HG03103 (cell line): ENCODE results near the gene CDCA4.
"Not testable (repeated sequence)": the region's sequence is repeated elsewhere in the genome, so short reads cannot be mapped to it uniquely, and the experiment has no call there.

ENCODE experiments used
- ATAC-seq: cut with Tn5 transposase; IDR thresholded peaks from one replicate; pipeline ENCODE4 v1.9.1; 2021; ENCODE audit warnings: low read depth; ENCODE audit not compliant: unreplicated experiment

Gene CDCA4

DNA sequence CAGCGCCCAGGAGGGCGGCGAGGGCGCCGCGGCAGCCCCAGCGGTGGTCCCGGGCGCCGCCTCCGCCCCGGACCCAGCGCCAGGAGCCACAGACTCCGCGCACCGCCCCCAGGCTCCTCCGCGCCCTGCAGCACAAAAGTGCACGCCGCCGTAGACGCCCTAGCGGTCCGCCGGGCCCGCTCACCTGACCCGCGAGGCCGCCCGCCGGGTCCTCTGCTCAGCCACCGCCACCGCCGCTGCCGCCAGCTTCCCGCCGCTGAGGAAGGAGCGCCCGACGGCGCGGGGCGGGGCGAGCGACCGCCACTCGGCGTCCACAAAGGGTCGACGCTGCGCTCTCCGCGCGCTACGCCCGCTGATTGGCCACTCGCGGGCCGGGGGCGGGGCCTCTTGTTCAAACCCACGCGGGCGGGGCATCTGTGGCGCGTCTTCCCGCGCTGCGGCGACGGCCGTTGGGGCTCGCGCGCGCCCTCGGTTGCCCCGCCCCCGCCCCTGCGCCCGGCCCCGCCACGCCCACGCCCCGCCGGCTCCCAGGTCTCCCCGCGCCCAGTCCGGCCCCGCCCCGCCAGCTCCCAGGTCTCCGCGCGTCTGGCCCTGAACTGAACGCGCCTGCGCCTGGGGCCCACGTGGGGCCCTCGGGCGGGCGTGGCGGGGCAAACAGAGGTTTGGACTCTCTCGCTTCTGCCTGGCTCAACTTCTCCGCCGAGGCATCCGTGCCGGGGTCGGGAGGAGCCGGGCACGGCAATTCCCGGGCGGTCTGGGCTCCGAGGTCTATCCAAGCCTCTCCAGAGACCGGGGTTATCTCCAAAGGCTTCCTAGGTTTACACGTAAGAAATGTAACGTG, at the start of gene CDCA4:
Gene CDCA4, minus strand, starts transcription at position 269 of the 841 bp plus-strand sequence. CDS start 9,154 bp downstream, outside the sequence.
- ATAC-seq, result peak; percentile 67

DNA sequence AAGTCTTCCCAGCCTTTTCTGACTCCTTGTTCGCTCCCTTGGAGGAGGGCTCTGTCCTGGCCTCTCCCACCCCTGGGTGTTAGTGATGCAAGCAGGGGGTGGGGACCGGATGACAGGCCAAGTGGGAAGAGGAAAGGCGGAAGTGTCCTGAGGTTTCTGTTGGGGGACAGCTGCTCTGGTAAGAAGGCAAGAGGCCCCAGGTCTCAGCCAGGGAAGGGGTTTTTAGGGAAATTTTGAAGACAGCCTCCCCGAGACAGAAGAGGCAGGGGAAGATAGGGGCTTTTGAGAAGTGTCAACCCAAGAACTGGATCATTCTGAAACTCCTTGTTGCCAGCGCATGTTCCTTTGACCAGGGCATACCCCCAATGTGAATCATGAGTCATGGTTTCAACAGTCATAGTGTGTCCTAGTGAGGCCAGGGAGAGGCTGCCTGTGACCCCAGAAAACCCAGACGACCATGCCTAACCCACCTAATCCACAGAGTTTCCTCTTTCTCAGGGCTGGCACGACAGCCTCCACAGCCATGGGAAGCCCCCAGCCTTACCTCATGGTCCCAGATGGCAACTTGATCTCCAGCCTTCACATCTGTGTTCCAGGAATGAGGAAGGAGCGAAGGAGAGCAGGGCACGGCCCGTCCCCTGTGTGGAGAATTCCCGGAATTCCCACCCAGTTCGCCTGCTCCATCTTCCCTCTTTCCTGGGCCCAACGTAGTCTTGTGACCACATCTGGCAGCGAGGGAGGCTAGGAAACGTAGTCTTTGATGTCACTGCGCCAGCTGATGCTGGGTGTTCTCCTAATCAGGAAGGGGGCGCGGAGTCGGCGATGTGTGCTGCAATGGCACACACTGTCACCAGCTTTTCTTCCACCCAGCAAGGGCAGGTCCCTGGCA, 49.2 kb upstream of the CDCA4 start:
- no peak for ATAC-seq

DNA sequence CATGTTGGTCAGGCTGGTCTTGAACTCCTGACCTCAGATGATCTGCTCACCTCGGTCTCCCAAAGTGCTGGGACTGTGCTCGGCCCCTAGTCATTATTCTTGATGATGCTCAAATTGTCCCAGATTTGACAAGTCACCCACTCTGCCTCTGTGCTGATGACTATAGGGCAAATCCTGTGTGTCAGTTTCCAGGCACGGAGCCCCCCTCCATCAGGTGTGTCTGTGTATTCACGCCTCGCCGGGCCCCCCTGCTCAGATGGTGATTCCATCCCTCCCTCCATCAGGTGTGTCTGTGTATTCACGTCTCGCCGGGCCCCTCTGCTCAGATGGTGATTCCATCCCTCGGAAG, 48.6 kb upstream of the CDCA4 start:
- ATAC-seq, result no peak

DNA sequence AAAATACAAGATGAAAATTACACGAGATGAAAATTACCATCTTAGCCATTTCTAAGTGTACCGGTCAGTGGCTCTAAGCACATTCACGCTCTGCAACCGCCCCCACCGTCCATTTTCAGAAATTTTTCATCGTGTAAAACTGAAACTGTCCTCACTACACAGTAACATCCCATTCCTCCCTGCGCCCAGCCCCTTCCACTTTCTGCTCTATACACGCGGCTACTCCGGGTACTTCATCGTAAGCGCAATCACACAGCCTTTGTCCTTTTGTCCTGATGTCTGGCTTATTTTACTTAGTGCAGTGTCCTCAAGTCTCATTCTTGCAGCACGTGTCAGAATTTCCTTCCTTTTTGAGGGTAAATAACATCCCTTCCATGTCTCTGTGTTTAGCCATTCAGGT, 47.9 kb upstream of the CDCA4 start:
- no peak for ATAC-seq

DNA sequence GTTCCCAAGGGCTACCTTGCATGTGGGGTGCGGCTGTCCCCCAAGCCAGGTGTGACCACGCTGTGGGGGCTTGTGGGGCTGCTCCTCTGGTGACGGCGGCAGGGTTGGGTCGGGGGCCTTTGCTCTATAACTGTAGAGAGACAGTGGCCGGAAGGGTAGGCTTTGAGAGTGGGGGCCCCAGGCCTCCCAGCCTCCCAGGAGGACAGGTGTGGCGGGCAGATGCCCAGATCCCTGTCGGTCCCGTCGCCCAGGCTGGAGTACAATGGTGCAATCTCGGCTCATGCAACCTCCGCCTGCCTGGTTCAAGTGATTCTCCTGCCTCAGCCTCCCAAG, 47.1 kb upstream of the CDCA4 start:
- no peak for ATAC-seq

DNA sequence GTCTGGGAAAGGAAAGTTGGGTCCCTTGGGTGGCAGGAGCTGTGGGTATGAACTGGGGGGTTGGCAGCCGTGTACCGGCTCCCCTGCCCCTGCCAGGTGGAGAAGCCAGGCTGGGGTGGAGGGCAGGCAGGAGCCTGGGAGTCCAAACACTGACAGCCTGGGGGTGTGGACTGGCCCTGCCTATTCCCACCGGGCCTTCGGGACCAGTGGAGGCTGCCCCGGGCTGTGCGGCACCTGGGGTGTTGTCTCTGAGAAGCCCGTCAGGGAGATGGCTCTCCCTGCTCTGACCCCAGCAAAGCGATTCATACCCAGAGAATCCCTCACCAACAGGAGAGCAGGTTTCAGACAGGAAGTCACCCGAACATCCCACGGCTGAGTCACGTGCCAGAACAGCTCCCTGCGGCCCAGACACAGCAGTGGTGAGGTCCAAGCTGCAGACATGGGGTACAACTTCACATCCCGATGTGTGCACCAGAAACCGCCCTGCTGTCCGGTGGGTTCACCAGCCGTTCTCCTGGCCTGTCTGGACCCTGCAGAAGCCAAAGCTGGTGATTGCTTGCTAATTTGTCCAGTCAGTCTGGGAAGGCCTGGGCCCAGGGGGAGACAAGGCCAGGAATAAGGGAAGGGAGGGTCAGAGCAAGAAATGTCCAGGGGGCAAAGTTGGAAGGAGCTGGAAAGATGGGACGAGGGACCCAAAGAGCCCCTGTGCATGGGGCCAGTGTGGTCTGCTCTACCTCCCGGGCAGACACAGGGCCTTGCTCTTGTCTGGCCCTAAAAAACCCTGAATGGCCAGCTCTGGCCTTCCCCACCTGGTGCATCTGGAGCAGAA, 46.5 kb upstream of the CDCA4 start:
- no peak for ATAC-seq

DNA sequence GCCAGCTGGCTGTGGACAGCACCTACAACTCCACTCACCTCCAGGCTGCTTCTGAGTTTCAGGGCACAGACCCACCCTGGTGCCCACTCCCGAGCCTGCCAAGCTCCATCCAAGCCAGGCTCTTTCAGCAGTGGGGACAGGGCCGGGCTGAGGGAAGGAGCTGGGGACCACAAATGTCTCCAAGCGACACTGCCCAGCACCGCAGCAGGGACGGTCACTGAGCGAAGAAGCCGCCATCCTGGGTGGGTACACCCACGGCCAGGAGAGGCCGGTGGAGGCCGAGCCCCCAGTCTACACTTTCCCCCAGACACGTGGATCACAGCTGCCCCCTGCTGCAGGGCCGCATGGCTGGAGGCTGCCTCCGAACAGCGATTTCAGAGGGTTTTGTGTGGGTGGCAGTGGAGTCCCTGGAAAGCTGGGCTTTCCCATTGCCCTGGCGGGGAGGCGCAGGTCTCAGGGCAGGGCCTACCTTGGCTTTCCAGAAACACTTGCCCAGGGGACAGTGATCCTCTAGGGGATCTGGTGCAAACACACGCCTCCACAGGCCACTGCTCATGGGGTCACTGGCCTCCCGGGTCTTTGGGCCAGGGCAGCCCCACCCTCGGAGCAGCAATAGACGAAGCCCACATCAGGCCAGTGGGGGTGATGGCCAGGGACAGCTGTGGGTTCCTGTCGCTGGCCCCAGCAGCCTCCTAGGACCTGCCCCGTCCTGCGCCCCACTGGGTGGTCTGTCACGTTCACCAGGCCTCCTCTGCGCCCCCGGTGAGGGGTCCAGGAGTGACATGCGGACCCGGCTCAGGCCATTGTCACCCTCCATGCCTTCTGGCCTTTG, 45.6 kb upstream of the CDCA4 start:
- no peak for ATAC-seq

DNA sequence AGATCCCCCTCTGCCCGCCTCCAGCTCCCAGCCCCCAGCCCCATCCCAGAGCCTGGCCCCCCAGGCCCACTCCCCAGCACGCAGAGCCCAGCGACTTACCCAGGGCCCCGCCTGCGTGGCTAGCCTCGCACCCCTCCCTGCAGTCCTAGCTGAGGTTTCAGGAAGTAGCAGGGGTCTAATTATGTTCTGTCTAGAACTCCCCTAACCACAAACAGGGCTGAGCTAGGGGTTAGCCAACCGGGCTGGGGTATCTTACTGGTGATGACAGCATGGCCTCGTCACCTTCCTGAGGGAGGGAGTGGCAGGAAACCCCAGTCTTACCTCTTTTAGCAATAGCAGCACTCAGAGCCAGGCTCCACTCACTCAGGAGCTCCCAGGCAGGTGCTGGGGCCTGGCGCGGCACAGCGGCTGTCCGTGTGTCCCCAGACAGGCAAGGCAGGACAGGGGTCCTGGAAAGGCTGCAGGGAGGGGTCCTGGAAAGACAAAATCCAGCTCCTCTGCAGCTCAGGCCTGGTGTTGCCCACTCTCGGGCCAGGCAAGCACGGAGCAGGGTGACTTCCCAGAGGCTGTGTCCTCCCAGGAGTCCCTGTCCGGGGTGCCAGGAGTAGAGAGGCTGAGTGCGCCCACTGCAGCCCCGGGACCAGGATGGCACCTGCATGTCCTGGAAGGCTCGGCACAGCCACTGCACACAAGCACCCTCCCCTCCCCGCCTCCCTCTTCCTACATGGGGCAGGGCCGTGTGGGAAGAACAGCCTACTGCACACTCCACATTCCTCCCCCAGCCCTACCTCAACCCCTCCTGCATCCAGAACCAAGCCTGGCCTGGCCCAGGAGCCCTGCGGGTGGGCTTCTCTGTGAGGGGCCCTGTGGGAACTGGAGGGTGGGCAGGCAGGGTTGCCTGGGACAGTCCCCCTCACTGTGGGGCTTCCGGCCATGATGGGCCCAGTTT, 44.7 kb upstream of the CDCA4 start, which contains the start of gene GPR132:
Gene GPR132, minus strand, starts transcription at position 151 of the 949 bp plus-strand sequence. CDS start 10,010 bp downstream, outside the sequence.
- peak; percentile 42 for ATAC-seq

DNA sequence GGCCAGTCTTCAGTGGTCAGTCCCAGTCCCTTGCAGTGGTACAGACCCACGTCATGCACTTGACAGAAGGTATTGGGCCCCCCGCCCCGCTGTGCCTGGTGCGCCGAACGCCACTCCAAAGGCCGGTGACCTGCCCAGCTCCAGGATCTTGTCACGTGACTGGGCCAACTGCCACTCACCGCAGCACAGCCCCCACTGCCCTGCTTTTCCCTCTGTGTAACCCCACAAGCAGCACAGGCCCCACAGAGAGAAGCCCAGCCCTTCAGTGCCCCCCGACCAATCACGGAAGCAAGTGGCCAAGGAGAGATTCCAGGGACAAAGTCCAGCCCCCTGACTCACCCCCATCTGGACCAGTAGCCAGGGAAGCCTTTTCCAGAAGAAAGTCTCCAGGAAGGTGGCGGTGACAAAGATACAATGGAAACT, 43.8 kb upstream of the CDCA4 start:
- ATAC-seq, result no peak

DNA sequence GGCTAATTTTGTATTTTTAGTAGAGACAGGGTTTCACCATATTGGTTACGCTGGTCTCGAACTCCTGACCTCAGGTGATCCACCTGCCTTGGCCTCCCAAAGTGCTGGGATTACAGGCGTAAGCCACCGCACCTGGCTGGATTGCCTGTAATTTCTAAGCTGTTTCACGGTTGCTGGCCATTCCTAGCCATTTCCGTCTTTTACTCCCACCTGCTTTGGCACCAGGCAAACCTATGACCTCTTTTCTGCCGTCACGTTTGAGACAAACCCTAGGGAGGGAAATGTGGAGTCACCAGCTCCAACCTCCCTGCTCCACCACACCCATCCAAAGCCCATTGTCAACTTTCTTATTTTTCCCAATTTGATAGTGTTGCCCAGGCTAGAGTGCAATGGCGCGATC, 43.1 kb upstream of the CDCA4 start:
- no peak for ATAC-seq

DNA sequence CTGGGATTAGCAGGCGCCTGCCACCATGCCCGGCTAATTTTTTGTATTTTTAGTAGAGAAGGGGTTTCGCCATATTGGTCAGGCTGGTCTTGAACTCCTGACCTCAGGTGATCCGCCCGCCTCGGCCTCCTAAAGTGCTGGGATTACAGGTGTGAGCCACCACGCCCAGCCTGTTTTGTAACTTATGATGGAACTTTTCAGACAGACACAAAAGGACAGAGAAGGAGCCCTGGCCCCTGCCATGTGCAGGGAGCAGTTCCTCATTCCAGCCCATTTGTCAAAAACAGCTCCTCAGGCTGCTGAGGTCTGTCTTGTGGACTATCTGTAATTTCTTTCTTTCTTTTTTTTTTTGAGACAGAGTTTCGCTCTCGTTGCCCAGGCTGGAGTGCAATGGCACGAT, 42.6 kb upstream of the CDCA4 start:
- not testable (repeated sequence) for ATAC-seq

DNA sequence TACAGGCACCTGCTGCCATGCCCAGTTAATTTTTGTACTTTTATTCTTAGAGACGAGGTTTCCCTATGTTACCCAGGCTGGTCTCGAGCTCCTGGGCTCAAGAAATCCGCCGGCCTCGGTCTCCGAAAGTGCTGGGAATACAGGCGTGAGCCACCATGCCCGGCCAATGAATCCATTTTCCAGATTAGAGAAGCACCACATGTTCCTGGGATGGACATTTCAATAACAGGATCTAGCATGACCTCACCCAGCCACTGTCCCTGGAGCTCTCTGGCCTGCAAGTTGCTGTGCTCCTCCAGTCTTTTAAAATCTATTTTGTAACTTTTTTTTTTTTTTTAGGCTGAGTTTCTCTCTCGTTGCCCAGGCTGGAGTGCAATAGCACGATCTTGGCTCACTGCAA, 42.2 kb upstream of the CDCA4 start:
- ATAC-seq, result no peak

DNA sequence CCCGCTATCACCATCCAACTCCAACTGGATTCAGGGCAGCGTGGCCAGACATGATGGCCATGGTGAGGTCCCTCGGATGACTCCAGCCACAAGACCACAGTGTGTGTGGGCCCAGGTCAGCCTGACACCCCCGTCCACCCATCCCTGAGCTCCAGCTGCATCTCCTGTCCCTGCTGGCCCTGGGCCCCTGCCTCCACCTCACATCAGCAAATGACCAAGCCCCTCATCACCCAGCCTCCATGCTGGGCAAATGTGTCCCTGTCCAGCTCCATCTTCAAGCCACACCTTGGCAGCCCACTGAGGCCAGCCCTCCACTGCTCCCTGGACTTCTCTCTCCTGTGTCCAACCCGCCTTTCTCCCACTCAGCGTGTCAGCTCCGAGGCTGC, 41.2 kb upstream of the CDCA4 start:
- no peak for ATAC-seq

DNA sequence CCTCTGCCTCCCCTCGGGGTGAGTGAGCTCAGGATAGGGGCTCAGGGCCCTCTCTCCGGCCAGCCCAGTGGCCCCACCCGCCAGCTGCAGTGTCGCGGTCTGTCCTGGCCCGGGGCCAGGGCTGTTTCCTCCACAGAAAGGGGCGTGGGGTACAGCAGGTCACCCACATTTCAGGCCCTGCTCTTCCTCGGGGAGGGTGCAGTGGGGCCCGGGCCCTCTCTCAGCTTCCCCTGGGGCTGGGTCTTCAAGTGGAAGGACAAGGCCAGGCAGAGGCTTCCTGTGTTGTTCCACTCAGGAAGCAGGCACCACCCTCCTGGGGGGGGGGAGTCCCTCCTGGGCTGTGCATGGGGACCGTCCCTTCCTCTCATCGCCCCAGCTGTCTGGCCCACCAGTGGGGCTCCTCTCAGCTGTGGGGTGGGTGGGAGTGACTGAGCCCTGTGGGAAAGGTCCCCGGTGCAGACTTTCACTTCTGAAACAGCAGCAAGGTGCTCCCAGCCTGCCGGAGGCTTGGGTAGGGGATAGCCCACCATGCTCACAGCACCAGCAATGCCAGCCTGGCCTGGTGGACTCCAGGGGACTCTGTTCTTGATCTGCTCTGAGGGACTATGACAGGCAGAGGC, 40.7 kb upstream of the CDCA4 start:
- no peak for ATAC-seq

DNA sequence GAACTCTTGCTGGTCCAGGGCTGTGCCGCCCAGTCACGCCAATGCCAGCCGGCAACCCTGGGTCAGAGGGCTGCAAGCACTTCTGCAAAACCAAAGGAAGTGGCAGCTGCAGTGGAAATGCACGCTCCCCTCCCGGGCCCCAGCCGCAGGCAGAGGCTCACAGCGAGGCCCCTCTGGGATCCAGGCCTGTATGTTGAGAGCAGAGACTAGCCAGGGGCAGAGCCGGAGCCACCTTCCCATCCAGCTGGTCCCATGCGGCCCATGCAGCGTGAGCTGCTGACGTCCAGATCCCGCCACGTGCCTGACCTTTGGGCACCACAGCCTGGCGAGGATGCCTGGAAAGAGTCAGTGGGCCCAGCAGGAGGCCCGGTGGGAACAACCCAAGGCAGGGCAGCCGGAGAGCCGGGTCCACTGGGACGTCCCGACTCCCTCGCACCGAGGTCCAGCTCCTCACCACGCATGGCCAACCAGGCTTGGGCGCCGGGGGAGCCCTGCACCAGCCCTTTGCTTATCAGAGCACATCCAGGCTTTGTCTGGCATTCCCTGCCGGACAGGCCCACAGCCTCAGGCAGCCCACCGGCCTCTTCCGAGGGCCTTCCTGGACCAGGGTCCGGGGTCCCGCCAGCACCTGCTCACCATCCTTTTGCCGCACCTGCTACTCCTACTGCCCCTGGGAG, 40.0 kb upstream of the CDCA4 start:
- ATAC-seq, result no peak

DNA sequence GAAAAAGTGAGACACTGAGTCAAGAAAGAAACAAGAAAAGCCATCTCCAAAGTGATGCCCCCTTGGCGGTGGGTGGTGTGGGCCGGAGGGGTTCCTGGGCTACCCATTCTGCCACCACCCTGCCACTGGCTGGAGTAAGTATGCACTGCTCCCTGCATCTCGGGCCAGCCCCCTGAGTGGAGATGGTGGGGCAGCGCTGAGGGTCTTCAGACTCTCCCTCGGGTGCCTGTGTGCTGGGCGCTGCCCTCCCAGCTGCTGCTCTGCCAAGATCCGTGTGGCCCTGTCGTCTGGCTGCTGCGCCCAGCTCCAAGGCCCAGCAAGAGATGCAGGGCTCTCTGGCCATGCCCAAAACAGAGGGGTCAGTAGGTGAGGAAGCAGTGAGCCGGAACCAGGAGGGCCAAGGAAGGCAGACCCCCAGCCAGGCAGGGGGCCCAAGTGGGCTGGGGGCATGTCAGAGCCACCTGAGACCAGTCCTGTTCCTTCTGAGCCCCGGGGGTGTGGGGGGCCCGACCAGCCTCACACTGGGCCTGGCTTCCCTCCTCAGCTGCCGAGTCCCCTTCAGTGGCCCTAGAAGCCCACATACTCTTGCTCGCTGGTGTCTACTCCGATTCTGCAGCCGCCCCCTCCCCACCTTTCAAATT, 39.2 kb upstream of the CDCA4 start:
- no peak for ATAC-seq
